Gastroesophageal sphincter (tissue), 4 donors: Measurements from ENCODE around the gene UBL4A. TPM values are rescaled to one million over a fixed set of nuclear protein-coding genes. Genes with fewer than 3 reads are reported as not detected.

Experiments used
- ATAC-seq: fragments of 150-250 bp; one replicate; pipeline ENCODE4 v1.9.1; 2016; ENCODE audit warnings: mild to moderate bottlenecking, moderate library complexity
- H3K27ac ChIP-seq, 4 donors: fragments of 200-600 bp; sonication (generic) in 3 of 4; 1 replicate in 3 of 4; 2 replicates in 1 of 4; pipeline ENCODE4 v1.5.1; 2016 to 2019
- H3K27me3 ChIP-seq: fragments of 200-600 bp; sonication (generic); one replicate; pipeline ENCODE4 v1.5.1; 2019
- H3K36me3 ChIP-seq, 2 donors: fragments of 200-600 bp; sonication (generic); one replicate each; pipeline ENCODE4 v1.5.1; 2019; ENCODE audit warnings: control low read depth in 1 of 2
- H3K4me1 ChIP-seq, 3 donors: fragments of 200-600 bp; sonication (generic); 1 replicate in 2 of 3; 2 replicates in 1 of 3; pipeline ENCODE4 v1.5.1; 2016 to 2019; ENCODE audit warnings: control low read depth in 2 of 3
- H3K4me3 ChIP-seq, 2 donors: fragments of 200-600 bp; sonication (generic); one replicate each; pipeline ENCODE4 v1.5.1; 2019; ENCODE audit warnings: mild to moderate bottlenecking in 1 of 2, moderate library complexity in 1 of 2
- H3K9me3 ChIP-seq, 3 donors: fragments of 200-600 bp; sonication (generic); one replicate each; pipeline ENCODE4 v1.5.1; 2017 to 2019; ENCODE audit warnings: control low read depth in 2 of 3
- CTCF ChIP-seq, 4 experiments: fragments of 200-600 bp in 2 of 4; fragments of 450-650 bp in 2 of 4; sonication (generic) in 1 of 4; IDR thresholded peaks; one replicate each; pipeline ENCODE4 v1.5.1; 2017 to 2019; ENCODE audit warnings: antibody characterized with exemption in 4 of 4, mild to moderate bottlenecking in 2 of 4, moderate library complexity in 2 of 4
- EP300 ChIP-seq: sonication (generic); formaldehyde crosslinking; IDR thresholded peaks from one replicate; pipeline ENCODE4 v1.6.1; 2017; ENCODE audit warnings: antibody characterized with exemption, mild to moderate bottlenecking
- POLR2A ChIP-seq, 2 donors: fragments of 450-650 bp; IDR thresholded peaks; one replicate each; pipeline ENCODE4 v1.6.1; 2017; ENCODE audit warnings: antibody characterized with exemption in 2 of 2, mild to moderate bottlenecking in 2 of 2, moderate library complexity in 1 of 2
- POLR2AphosphoS5 ChIP-seq: sonication (generic); formaldehyde crosslinking; IDR thresholded peaks from one replicate; pipeline ENCODE4 v1.6.1; 2017; ENCODE audit warnings: antibody characterized with exemption
- whole genome bisulfite sequencing, 2 donors: methylation state at CpG; one replicate each; pipeline ENCODE4 v1.1.5; 2018; ENCODE audit warnings: low coverage in 1 of 2; 5-methylcytosine and 5-hydroxymethylcytosine counted together
- total RNA-seq, 4 donors: library from RNA; depleted of rRNA; stranded (reverse); fragments of >200 nt; gene quantifications; one replicate each; pipeline ENCODE4 v1.1.0, GENCODE V29; 2016

The UBL4A gene
- total RNA-seq, 4 donors from 2014 or later, result 35.9 to 80.2 (median 47.0) TPM

- Histone ChIP-seq H3K36me3 (peaks cover 0 to 66% of the 10 kb centered on the region in 2 donors), H3K4me1 (peaks cover 0 to 37% (median 0%) of the 10 kb centered on the region in 3 donors), H3K27ac (peak overlapping the region; percentile 79 to 88 (median 86)), H3K9me3 (no peaks in the 10 kb centered on the region), H3K4me3 (peak overlapping the region; percentile 61 to 64), H3K27me3 (no peaks in the 10 kb centered on the region)
- WGBS, 2 donors, result no CpG with 5 or more reads among the region's 13 CpGs
- ATAC-seq, result no peak
- no peak for TF ChIP-seq CTCF (IDR thresholded peaks at IDR 0.05)
- no peak for TF ChIP-seq POLR2AphosphoS5
- TF ChIP-seq POLR2A (IDR thresholded peaks at IDR 0.05), result no peak
- no peak for TF ChIP-seq EP300
Observed at GRCh38 chrX:154444755-154445246, 41.6 kb downstream of the UBL4A start.

- no peaks in the 10 kb centered on the region for H3K27me3 ChIP-seq
Observed at GRCh38 chrX:154443992-154444754, 42.2 kb downstream of the UBL4A start, which contains the start of gene FAM50A. FAM50A (plus strand) TSS chrX:154444141; CDS start chrX:154444236, 95 bp downstream.

GRCh38 chrX:154443479-154443910, 42.9 kb downstream of the UBL4A start:
- Histone ChIP-seq H3K36me3 (peaks cover 0 to 56% of the 10 kb centered on the region in 2 donors), H3K27ac (peak overlapping the region; percentile 73 to 88 (median 86)), H3K4me3 (peak overlapping the region; percentile 12 to 64), H3K27me3 (no peaks in the 10 kb centered on the region), H3K9me3 (no peaks in the 10 kb centered on the region), H3K4me1 (peaks cover 0 to 50% (median 0%) of the 10 kb centered on the region in 3 donors)
- TF ChIP-seq POLR2A (IDR thresholded peaks at IDR 0.05), result no peak
- TF ChIP-seq CTCF (IDR thresholded peaks at IDR 0.05), result no peak
- TF ChIP-seq POLR2AphosphoS5, result no peak
- no peak for TF ChIP-seq EP300
- WGBS, 2 donors, result 0 to 22% methylated on average over 1 to 4 of the region's 10 CpGs
- peak; percentile 11 for ATAC-seq

More at GRCh38 chrX:154443992-154444754, 42.2 kb downstream of the UBL4A start, which contains the start of gene FAM50A:
- no peaks in the 10 kb centered on the region for H3K9me3 ChIP-seq
- H3K36me3 ChIP-seq, result peaks cover 0 to 63% of the 10 kb centered on the region in 2 donors
- TF ChIP-seq POLR2A (IDR thresholded peaks at IDR 0.05) (peak; percentile 32 to 81), POLR2AphosphoS5 (no peak), CTCF (IDR thresholded peaks at IDR 0.05) (peak in 3 of 4 experiments; percentile 16 to 46 (median 19))
- peak within 1 kb of the TSS; percentile 79 to 88 (median 86) for H3K27ac ChIP-seq
- H3K4me1 ChIP-seq, result peaks cover 0 to 43% (median 0%) of the 10 kb centered on the region in 3 donors
- no CpG with 5 or more reads among the region's 94 CpGs for WGBS, 2 donors
- peak within 1 kb of the TSS; percentile 61 to 64 for H3K4me3 ChIP-seq
- peak; percentile 95 for ATAC-seq

GRCh38 chrX:154441984-154442707, 44.3 kb downstream of the UBL4A start:
- Histone ChIP-seq H3K4me1 (peaks cover 0 to 59% (median 0%) of the 10 kb centered on the region in 3 donors), H3K27me3 (no peaks in the 10 kb centered on the region), H3K27ac (peak overlapping the region in 2 of 4 donors; percentile 11 to 15), H3K36me3 (peaks cover 0 to 44% of the 10 kb centered on the region in 2 donors), H3K9me3 (no peaks in the 10 kb centered on the region), H3K4me3 (no peak overlapping the region)
- 60 to 71% methylated on average over 1 to 8 of the region's 21 CpGs for WGBS, 2 donors
- no peak for TF ChIP-seq EP300
- no peak for TF ChIP-seq CTCF (IDR thresholded peaks at IDR 0.05)
- no peak for TF ChIP-seq POLR2A (IDR thresholded peaks at IDR 0.05)
- no peak for TF ChIP-seq POLR2AphosphoS5
- ATAC-seq, result no peak
